ENCODE results near the gene PROB1. TPM values are rescaled to one million over a fixed set of nuclear protein-coding genes. Genes with fewer than 3 reads are reported as not detected.

PROB1 gene
- total and polyA plus RNA-seq, 2 of the 8 experiments (the other 6 are each of a cell fraction or from before 2014, with no cell fraction given): 0.89 to 3.1 TPM

GRCh38 chr5:139390639-139391569, 4.0 kb downstream of the PROB1 start (continued):
- TF ChIP-seq BRCA1 (IDR thresholded peaks at IDR 0.05; ENCODE audit: low read depth, low read length): no peak
